MCF 10A (cell line): ENCODE results near the gene ITGA1. TPM values are rescaled to one million over a fixed set of nuclear protein-coding genes. Genes with fewer than 3 reads are reported as not detected.

ENCODE experiments used
- BruUV-seq: library from RNA; stranded (reverse); fragments of 400-500 nt; replicated peaks from 2 replicates; lab custom pipeline; 2021; lab: Mats Ljungman, UMichigan
- CTCF ChIA-PET: fragments of 300-600 bp; sonication (Branson Sonifier 250); formaldehyde crosslinking; extraction: SDS; loops from one replicate; lab custom pipeline; 2021; ENCODE audit warnings: antibody characterized with exemption, inconsistent platforms; lab: Yijun Ruan, JAX
- POLR2A ChIA-PET: fragments of 300-600, 350-650 bp; sonication (Branson Sonifier 250); formaldehyde crosslinking; extraction: SDS; loops from one replicate; lab custom pipeline; 2020; ENCODE audit warnings: antibody characterized with exemption, inconsistent platforms; lab: Yijun Ruan, JAX
- DNase-seq: peaks from one replicate; pipeline ENCODE4 v3.0.0-alpha.2; 2018; ENCODE audit not compliant: unreplicated experiment
- H3K27ac Mint-ChIP-seq: one replicate; pipeline ENCODE4 v1.8.0; 2022; ENCODE audit warnings: mild to moderate bottlenecking, low read depth, mixed read lengths; ENCODE audit not compliant: unreplicated experiment
- H3K27me3 Mint-ChIP-seq: one replicate; pipeline ENCODE4 v1.8.0; 2022; ENCODE audit warnings: mixed read lengths; ENCODE audit not compliant: insufficient read depth, unreplicated experiment
- H3K36me3 Mint-ChIP-seq: one replicate; pipeline ENCODE4 v1.8.0; 2022; ENCODE audit warnings: mild to moderate bottlenecking, moderate library complexity, mixed read lengths; ENCODE audit not compliant: insufficient read depth, unreplicated experiment
- H3K4me1 Mint-ChIP-seq: one replicate; pipeline ENCODE4 v1.8.0; 2022; ENCODE audit warnings: mixed read lengths; ENCODE audit not compliant: insufficient read depth, unreplicated experiment
- H3K4me3 Mint-ChIP-seq: one replicate; pipeline ENCODE4 v1.8.0; 2022; ENCODE audit warnings: mild to moderate bottlenecking, moderate library complexity, mixed read lengths; ENCODE audit not compliant: unreplicated experiment
- H3K9me3 Mint-ChIP-seq: one replicate; pipeline ENCODE4 v1.8.0; 2022; ENCODE audit warnings: mixed read lengths; ENCODE audit not compliant: unreplicated experiment
- CTCF ChIP-seq: fragments of 200-600 bp; IDR thresholded peaks from one replicate; pipeline ENCODE4 v1.8.0; 2022; ENCODE audit warnings: antibody characterized with exemption, mild to moderate bottlenecking; ENCODE audit not compliant: unreplicated experiment
- intact Hi-C: fragments of 100-400 bp; cut with micrococcal nuclease; formaldehyde crosslinking; loops from 2 replicates; pipeline ENCODE4 v1.14.1; 2022
- total RNA-seq: library from RNA; stranded (reverse); gene quantifications from 2 replicates; pipeline ENCODE4 v1.2.3, GENCODE V29; 2022

Gene ITGA1
- total RNA-seq, 1 experiment from 2014 or later, result 7.7 TPM

- CTCF ChIA-PET, result interaction anchor here (0.7 to 1.0 kb wide), 2 partner anchors 55 to 138 kb away, joined by 3 read pairs; no protein-coding TSS in a partner anchor
- POLR2A ChIA-PET, result interaction anchor here (6.0 kb wide), 1 partner anchor 10 kb away, joined by 51 read pairs; no protein-coding TSS in a partner anchor
- no peak overlapping the region for H3K4me3 Mint-ChIP-seq
- intact Hi-C loops, result loop anchor here (10.0 kb wide), 1 partner anchor 54 kb away; no protein-coding TSS in a partner anchor
- TF ChIP-seq CTCF, result no peak
- H3K27me3 Mint-ChIP-seq, result no peaks in the 10 kb centered on the region
- H3K4me1 Mint-ChIP-seq, result peaks cover 14% of the 10 kb centered on the region
- H3K27ac Mint-ChIP-seq, result no peak overlapping the region
- no peak for DNase-seq
- no TSS peak for BruUV-seq
- H3K36me3 Mint-ChIP-seq, result peaks cover 7% of the 10 kb centered on the region
- H3K9me3 Mint-ChIP-seq, result no peaks in the 10 kb centered on the region
Measured at GRCh38 chr5:52810426-52810825, 22.7 kb downstream of the ITGA1 start.

- Mint-ChIP-seq H3K9me3 (no peaks in the 10 kb centered on the region), H3K4me3 (no peak overlapping the region), H3K27ac (no peak overlapping the region), H3K36me3 (peaks cover 2% of the 10 kb centered on the region), H3K4me1 (peaks cover 13% of the 10 kb centered on the region), H3K27me3 (no peaks in the 10 kb centered on the region)
- TF ChIP-seq CTCF, result no peak
- BruUV-seq, result no TSS peak
- ChIA-PET POLR2A (interaction anchor here (0.5 to 6.0 kb wide), 3 partner anchors 8 to 178 kb away, joined by 3 to 51 read pairs (median 3); partner anchors contain the start of gene ITGA2), CTCF (interaction anchor here (0.7 to 1.4 kb wide), 3 partner anchors 44 to 137 kb away, joined by 3 to 4 read pairs (median 3); no protein-coding TSS in a partner anchor)
- intact Hi-C loops, result loop anchor here (10.0 kb wide), 1 partner anchor 54 kb away; no protein-coding TSS in a partner anchor
- DNase-seq, result peak; percentile 79
Measured at GRCh38 chr5:52811067-52811749, 23.5 kb downstream of the ITGA1 start.

GRCh38 chr5:52814352-52815148 lies 26.8 kb downstream of the ITGA1 start:
- ChIA-PET CTCF (interaction anchor here (0.7 to 1.5 kb wide), 5 partner anchors 10 to 118 kb away, joined by 3 to 5 read pairs (median 3); no protein-coding TSS in a partner anchor), POLR2A (interaction anchor here (1.0 to 6.0 kb wide), 2 partner anchors 11 to 14 kb away, joined by 4 to 51 read pairs; no protein-coding TSS in a partner anchor)
- Mint-ChIP-seq H3K4me3 (no peak overlapping the region), H3K9me3 (no peaks in the 10 kb centered on the region), H3K27me3 (no peaks in the 10 kb centered on the region), H3K27ac (no peak overlapping the region), H3K4me1 (peaks cover 9% of the 10 kb centered on the region), H3K36me3 (no peaks in the 10 kb centered on the region)
- no peak for TF ChIP-seq CTCF
- BruUV-seq, result no TSS peak
- intact Hi-C loops, result loop anchor here (10.0 kb wide), 1 partner anchor 50 kb away; no protein-coding TSS in a partner anchor
- no peak for DNase-seq

- H3K4me1 Mint-ChIP-seq, result no peaks in the 10 kb centered on the region
- BruUV-seq, result no TSS peak
- no peak overlapping the region for H3K27ac Mint-ChIP-seq
- intact Hi-C loops, result loop anchor here (10.0 kb wide), 1 partner anchor 47 kb away; no protein-coding TSS in a partner anchor
- H3K36me3 Mint-ChIP-seq, result no peaks in the 10 kb centered on the region
- POLR2A ChIA-PET, result no interaction called here
- no peak for DNase-seq
- H3K4me3 Mint-ChIP-seq, result no peak overlapping the region
- H3K9me3 Mint-ChIP-seq, result no peaks in the 10 kb centered on the region
- TF ChIP-seq CTCF, result no peak
- no peaks in the 10 kb centered on the region for H3K27me3 Mint-ChIP-seq
- CTCF ChIA-PET, result no interaction called here
Measured at GRCh38 chr5:52817818-52818217, 30.1 kb downstream of the ITGA1 start.
